Stomach (tissue), 9 donors: ENCODE results near the gene LY6G5B. TPM values are rescaled to one million over a fixed set of nuclear protein-coding genes. Genes with fewer than 3 reads are reported as not detected.
A peak's percentile ranks its signal among the peaks of the same experiment; 100 is the strongest.

Experiments used
- DNase-seq, 2 donors: peaks; one replicate each; pipeline versions ENCODE4 v3.0.0 to v3.0.0-alpha.2; 2013 to 2019
- H3K27ac ChIP-seq, 5 donors: fragments of 200-600 bp in 4 of 5; sonication (generic) in 4 of 5; one replicate each; pipeline ENCODE4 v1.5.1; 2013 to 2019; ENCODE audit warnings: mild to moderate bottlenecking in 1 of 5, moderate library complexity in 1 of 5
- H3K27me3 ChIP-seq, 3 donors: fragments of 200-600 bp; sonication (generic); one replicate each; pipeline ENCODE4 v1.5.1; 2017 to 2019; ENCODE audit warnings: mixed run types in 1 of 3
- H3K36me3 ChIP-seq, 4 donors: fragments of 200-600 bp; sonication (generic); 1 replicate in 3 of 4; 2 replicates in 1 of 4; pipeline ENCODE4 v1.5.1; 2016 to 2019
- H3K4me1 ChIP-seq, 4 donors: fragments of 200-600 bp; sonication (generic); one replicate each; pipeline ENCODE4 v1.5.1; 2016 to 2019
- H3K4me3 ChIP-seq, 4 donors: fragments of 200-600 bp; sonication (generic) in 3 of 4; one replicate each; pipeline ENCODE4 v1.5.1; 2016 to 2019; ENCODE audit warnings: mild to moderate bottlenecking in 1 of 4
- H3K9me3 ChIP-seq, 4 donors: fragments of 200-600 bp; sonication (generic); one replicate each; pipeline ENCODE4 v1.5.1; 2016 to 2019
- EP300 ChIP-seq: sonication (generic); formaldehyde crosslinking; IDR thresholded peaks from one replicate; pipeline ENCODE4 v1.6.1; 2017; ENCODE audit warnings: antibody characterized with exemption
- POLR2A ChIP-seq, 4 donors: fragments of 450-650 bp; IDR thresholded peaks; one replicate each; pipeline ENCODE4 v1.6.1; 2016; ENCODE audit warnings: antibody characterized with exemption in 4 of 4, control low read depth in 2 of 4, mild to moderate bottlenecking in 1 of 4, moderate library complexity in 1 of 4
- POLR2AphosphoS5 ChIP-seq, 3 donors: sonication (generic); formaldehyde crosslinking; IDR thresholded peaks; one replicate each; pipeline ENCODE4 v1.6.1; 2016; ENCODE audit warnings: antibody characterized with exemption in 3 of 3
- WGBS, 5 donors: extraction: QIAGEN DNeasy Blood & Tissue Kit in 3 of 5; methylation state at CpG; one replicate each; pipeline versions ENCODE4 v1.1.5 to v1.1.7; 2013 to 2018; 5-methylcytosine and 5-hydroxymethylcytosine counted together
- intact Hi-C: fragments of 100-400 bp; cut with DNase I; formaldehyde crosslinking; loops from one replicate; pipeline ENCODE4 v1.15.1; 2023; ENCODE audit warnings: low total_unique reads
- polyA plus RNA-seq, 3 donors: library from polyadenylated mRNA; stranded (reverse); fragments of 200-250 nt; gene quantifications; one replicate each; pipeline ENCODE4 v1.2.3, GENCODE V29; 2013
- total RNA-seq, 5 donors: library from RNA; depleted of rRNA; stranded (reverse); fragments of >200 nt; gene quantifications; one replicate each; pipeline versions ENCODE4 v1.1.0 to v1.2.3, GENCODE V29; 2014 to 2016
- TF ChIP-seq, protein P1 (sequence below), 7 experiments: fragments of 450-650 bp in 4 of 7; fragments of 200-600 bp in 3 of 7; sonication (generic) in 3 of 7; IDR thresholded peaks; one replicate each; pipeline ENCODE4 v1.5.1; 2016 to 2019; ENCODE audit warnings: antibody characterized with exemption in 7 of 7, control low read depth in 2 of 7, mild to moderate bottlenecking in 1 of 7
- donor health status: healthy with polysubstance abuse.
- donor health status: Bipolar disorder and iron deficiency.
- donor health status: healthy.

Gene LY6G5B
- total and polyA plus RNA-seq, 8 donors = 0.44 to 17.1 (median 4.7) TPM; not detected in 1

DNA sequence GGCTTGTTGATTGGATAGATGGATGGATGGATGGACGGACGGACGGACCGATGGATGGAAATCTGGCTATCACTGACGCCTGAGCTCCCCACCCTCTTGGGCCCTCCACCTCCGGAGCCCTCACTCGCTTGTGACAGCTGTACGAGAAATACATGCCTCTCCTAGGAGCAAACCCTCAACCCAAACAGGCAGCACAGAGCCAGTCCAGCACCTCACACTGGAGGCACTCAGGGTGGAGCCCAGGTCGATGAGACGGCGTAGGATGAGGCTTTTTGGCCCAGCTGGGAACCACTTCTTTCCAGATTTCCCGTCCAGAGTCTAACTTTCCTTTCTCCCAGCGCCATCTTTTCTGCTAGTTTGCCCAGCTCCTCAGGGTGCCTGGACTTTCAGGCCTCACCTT lies 13.8 kb downstream of the LY6G5B start:
- peak overlapping the region in 4 of 5 donors; percentile 24 to 66 (median 53) for H3K27ac ChIP-seq
- H3K4me1 ChIP-seq = peaks cover 11 to 39% (median 28%) of the 10 kb centered on the region in 4 donors
- H3K27me3 ChIP-seq = no peaks in the 10 kb centered on the region
- H3K4me3 ChIP-seq = peak overlapping the region in 3 of 4 donors; percentile 30 to 38 (median 38)
- peaks cover 22 to 44% (median 40%) of the 10 kb centered on the region in 4 donors for H3K36me3 ChIP-seq
- intact Hi-C loops = loop anchor here (10.0 kb wide), 1 partner anchor 81 kb away; the partner anchor contains the start of gene SAPCD1
- peak in 1 of 2 donors; percentile 46 for DNase-seq
- TF ChIP-seq POLR2A (IDR thresholded peaks at IDR 0.05) (no peak), EP300 (no peak), POLR2AphosphoS5 (IDR thresholded peaks at IDR 0.05) (no peak)
- TF ChIP-seq, protein P1, sequence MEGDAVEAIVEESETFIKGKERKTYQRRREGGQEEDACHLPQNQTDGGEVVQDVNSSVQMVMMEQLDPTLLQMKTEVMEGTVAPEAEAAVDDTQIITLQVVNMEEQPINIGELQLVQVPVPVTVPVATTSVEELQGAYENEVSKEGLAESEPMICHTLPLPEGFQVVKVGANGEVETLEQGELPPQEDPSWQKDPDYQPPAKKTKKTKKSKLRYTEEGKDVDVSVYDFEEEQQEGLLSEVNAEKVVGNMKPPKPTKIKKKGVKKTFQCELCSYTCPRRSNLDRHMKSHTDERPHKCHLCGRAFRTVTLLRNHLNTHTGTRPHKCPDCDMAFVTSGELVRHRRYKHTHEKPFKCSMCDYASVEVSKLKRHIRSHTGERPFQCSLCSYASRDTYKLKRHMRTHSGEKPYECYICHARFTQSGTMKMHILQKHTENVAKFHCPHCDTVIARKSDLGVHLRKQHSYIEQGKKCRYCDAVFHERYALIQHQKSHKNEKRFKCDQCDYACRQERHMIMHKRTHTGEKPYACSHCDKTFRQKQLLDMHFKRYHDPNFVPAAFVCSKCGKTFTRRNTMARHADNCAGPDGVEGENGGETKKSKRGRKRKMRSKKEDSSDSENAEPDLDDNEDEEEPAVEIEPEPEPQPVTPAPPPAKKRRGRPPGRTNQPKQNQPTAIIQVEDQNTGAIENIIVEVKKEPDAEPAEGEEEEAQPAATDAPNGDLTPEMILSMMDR (IDR thresholded peaks at IDR 0.05) = no peak
- 53 to 73% (median 54%) methylated on average over 13 of the region's 13 CpGs for WGBS, 5 donors
- no peaks in the 10 kb centered on the region for H3K9me3 ChIP-seq

DNA sequence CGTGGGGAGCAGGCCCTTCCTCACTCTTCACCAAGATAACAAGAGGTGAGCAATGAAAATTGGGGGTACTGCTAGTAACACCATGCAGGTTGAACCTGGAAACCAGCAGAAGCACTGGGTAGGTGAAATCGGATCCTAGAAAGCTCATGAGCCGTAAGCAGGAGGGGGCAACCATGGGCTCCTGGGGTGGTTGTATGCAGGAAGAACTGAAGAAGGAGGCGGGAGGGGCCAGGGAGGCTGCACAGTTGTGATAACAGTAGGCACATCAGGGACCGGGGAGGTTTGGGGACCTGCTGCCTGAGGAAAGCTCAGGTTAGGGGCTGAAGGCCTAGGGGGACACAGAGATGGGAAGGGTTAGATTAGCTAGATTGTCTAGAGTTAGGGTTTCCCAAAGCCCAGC lies 16.7 kb downstream of the LY6G5B start:
- H3K27ac ChIP-seq = no peak overlapping the region
- H3K9me3 ChIP-seq = no peaks in the 10 kb centered on the region
- 76 to 88% (median 81%) methylated on average over 5 of the region's 5 CpGs for WGBS, 5 donors
- no peaks in the 10 kb centered on the region for H3K27me3 ChIP-seq
- TF ChIP-seq EP300 (no peak), POLR2A (IDR thresholded peaks at IDR 0.05) (no peak), POLR2AphosphoS5 (IDR thresholded peaks at IDR 0.05) (no peak)
- TF ChIP-seq, protein P1 (IDR thresholded peaks at IDR 0.05) = no peak
- peaks cover 9 to 44% (median 26%) of the 10 kb centered on the region in 4 donors for H3K4me1 ChIP-seq
- no peak for DNase-seq
- intact Hi-C loops = loop anchor here (10.0 kb wide), 1 partner anchor 78 kb away; the partner anchor contains the start of gene SAPCD1
- peaks cover 49 to 73% (median 69%) of the 10 kb centered on the region in 4 donors for H3K36me3 ChIP-seq
- no peak overlapping the region for H3K4me3 ChIP-seq

DNA sequence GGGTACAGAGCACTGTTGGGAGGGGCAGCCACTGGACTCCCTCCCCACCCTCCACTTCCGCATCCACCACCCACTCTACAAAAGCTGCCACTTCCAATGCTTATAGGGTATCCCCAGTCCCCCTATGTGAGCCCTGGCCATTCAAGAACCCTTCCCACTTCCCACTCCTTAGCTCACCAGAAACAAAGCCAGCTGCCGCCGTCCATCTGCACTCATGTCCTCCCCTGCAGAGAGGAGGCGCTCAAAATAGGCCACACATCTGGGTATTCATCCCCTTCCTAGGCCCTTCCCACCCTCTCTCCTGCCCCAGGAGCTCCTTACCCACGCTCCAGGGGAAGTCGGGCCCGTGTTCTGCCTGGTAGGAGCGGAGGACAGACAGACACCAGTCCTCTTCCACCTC lies 17.5 kb downstream of the LY6G5B start:
- H3K4me1 ChIP-seq = peaks cover 4 to 36% (median 21%) of the 10 kb centered on the region in 4 donors
- intact Hi-C loops = loop anchor here (10.0 kb wide), 1 partner anchor 77 kb away; the partner anchor contains the start of gene SAPCD1
- no peak overlapping the region for H3K4me3 ChIP-seq
- TF ChIP-seq EP300 (no peak), POLR2A (IDR thresholded peaks at IDR 0.05) (no peak), POLR2AphosphoS5 (IDR thresholded peaks at IDR 0.05) (no peak)
- TF ChIP-seq, protein P1 (IDR thresholded peaks at IDR 0.05) = no peak
- no peak for DNase-seq
- H3K27me3 ChIP-seq = no peaks in the 10 kb centered on the region
- H3K27ac ChIP-seq = no peak overlapping the region
- no peaks in the 10 kb centered on the region for H3K9me3 ChIP-seq
- 83 to 94% (median 84%) methylated on average over 8 of the region's 8 CpGs for WGBS, 5 donors
- peaks cover 56 to 81% (median 77%) of the 10 kb centered on the region in 4 donors for H3K36me3 ChIP-seq

DNA sequence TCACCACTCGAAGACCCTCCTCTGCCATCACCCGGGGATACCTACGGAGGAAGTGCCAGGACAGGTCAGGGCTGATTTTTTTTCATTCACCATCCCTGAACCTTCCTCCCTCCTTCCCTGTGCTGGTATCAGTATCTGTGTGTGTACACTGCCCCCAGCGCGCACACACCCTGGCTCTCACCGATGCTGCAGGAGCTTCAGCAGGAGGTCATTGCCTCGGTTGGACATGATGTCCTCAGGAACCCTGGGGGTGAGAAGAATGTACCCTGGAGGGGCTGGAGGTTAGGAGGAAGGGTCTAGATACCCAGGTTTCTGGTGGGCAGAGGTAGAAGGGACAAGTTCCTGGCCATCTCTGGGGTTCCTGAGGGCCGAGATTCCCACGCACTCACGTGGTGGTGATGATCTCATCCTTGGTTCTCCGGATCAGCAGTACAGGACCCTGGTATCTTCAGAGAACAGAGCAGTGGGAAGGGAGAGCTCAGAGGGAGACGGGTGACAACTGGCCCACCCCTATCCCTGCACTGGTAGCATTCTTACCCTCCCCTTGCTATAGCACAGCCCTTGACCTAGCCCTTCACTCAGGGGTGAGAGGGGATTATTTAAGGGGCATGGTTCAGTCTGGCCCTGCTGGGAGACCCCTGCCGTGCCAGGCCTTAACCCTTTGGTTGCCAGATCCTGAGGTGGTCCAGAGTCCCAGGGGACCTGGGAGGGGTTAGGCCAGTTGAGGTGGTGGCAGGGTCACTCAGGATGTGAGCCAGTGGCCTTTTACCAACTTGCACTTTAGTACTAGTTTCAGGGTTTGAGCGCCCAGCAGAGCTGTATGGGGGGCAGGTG lies 18.3 kb downstream of the LY6G5B start:
- WGBS, 5 donors = 80 to 87% (median 82%) methylated on average over 13 to 14 of the region's 14 CpGs
- Histone ChIP-seq H3K36me3 (peaks cover 63 to 89% (median 85%) of the 10 kb centered on the region in 4 donors), H3K4me1 (peaks cover 4 to 29% (median 17%) of the 10 kb centered on the region in 4 donors), H3K9me3 (no peaks in the 10 kb centered on the region), H3K4me3 (no peak overlapping the region), H3K27ac (peak overlapping the region in 1 of 5 donors; percentile 43), H3K27me3 (no peaks in the 10 kb centered on the region)
- TF ChIP-seq POLR2AphosphoS5 (IDR thresholded peaks at IDR 0.05) (no peak), EP300 (no peak), POLR2A (IDR thresholded peaks at IDR 0.05) (no peak)
- TF ChIP-seq, protein P1 (IDR thresholded peaks at IDR 0.05) = no peak
- DNase-seq = no peak
- intact Hi-C loops = loop anchor here (10.0 kb wide), 1 partner anchor 77 kb away; the partner anchor contains the start of gene SAPCD1
